HG03196 (cell line): ENCODE data around the gene KCNJ2.

Experiments
- ATAC-seq: cut with Tn5 transposase; IDR thresholded peaks from one replicate; pipeline ENCODE4 v1.9.1; 2021; ENCODE audit not compliant: unreplicated experiment

KCNJ2 gene

DNA sequence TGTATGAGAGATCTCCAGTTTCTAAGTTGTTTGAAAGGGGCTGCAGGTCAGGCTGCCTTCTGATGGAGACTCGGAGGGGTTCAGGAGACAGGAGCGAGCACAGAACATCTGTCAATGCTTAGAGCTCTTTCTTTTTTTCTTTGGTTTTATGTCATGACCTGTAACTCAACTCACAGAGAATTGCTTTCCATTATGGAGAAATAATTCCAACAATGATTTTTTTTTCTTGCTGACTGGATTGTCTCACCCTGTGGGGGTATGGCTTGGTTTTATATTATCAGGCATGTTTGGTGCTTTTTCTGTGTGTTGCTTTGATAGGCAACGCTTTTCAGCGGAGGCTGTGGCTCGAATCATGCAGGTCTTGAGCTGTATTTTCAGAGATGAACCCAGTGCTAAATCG is 10.7 kb upstream of the KCNJ2 start:
- no peak for ATAC-seq

DNA sequence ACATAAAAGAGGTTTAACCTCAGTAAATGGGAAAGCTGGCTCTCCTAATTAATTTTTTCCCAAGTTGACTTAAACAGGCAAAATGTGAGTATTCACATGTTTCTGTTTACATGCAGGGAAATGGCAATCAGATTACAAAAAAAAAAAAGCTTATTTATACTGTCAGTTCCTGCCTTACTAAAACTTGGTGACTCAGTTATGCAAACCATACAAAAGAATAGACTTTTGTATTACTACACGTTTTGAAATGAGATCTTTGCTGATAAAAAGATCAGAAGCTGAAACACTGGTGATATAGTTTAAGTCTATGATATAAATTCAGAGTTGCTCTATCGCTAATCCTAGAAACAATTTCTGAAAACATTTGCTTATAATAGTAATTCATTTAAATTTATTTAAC is 9.4 kb upstream of the KCNJ2 start:
- no peak for ATAC-seq

DNA sequence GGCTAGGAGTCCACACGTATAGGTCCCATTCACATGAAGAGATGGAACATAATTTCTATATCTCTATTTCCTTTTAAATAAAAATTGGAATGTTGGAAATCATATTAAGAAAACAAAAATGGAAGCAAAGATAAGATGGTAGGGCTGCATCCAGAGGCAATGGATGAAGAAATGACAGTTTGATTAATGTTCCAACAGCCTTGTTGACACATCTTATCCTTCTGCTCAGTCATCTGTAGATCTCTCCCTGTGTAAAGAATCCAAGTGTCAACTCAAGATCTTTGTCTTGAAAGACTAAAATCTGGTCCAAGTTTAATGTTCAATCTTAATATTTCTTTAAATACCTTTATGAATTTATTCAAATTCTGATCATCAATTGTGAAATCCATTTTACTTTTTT is 7.8 kb upstream of the KCNJ2 start:
- ATAC-seq, result no peak

DNA sequence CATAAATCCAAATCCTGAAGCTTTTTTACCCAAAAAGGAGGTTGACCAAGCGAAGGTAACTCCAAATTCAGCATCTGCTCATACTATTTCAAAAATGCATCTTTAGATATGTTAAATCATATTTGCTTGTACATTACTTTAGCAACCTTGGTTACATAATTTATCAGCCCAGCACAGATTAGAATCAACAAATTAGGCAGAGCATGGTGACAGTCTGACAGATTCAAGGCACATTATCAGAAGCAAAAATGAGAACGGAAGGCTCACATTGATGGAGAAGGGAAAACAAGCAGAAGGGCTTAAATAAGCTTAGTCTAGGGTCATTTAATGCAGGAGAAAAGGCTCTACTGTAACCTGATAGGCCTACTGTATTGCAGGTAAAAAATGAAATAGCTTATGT is 3.9 kb upstream of the KCNJ2 start:
- ATAC-seq, result no peak

- no peak for ATAC-seq
Measured at GRCh38 chr17:70166615-70167014, 2.7 kb upstream of the KCNJ2 start.

DNA sequence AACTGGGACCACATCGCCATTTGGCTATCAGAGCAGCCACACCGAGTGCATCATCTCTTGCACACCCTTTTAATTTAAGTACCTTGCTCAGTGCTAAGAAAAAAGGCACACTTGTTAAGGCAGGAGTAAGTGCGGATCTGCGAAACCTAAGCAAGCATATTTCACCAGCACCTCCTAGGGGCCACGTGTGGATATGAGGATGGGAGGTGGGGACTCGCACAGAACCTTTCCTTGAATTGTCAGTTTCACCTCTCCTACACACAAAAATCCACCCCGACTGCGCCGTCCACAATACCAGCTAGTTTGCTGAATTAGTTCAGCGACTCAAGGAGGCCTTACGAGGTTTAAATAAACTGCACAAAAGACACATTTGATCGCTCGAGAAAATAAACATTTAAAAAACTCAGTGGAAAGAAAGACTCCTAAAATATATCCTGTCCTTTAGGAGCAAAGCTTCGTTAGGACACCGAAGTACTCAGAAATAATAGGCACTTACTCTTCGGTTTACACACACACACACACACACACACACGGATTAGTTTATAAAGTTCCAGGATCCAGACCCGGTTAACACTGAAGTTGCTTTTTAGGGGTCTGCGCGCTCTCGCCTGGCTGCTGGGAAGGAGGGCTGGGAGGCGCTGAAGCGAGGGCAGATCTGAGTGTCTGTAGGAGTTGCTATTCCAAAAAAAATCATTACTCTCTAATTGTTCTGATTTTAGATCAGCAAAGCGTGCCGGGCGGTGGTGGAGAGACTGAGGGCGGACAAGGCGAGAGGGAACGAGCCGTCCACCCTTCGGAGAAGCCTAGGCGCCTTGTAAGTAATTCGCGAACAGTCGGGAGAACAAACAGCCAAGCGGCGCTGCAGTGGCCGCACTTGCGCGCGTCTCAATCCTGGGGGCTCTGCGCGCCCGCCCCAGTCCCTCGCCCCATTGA is 1.0 kb upstream of the KCNJ2 start:
- ATAC-seq, result no peak

- ATAC-seq, result no peak
Measured at GRCh38 chr17:70169709-70170597, 621 bp downstream of the KCNJ2 start.

DNA sequence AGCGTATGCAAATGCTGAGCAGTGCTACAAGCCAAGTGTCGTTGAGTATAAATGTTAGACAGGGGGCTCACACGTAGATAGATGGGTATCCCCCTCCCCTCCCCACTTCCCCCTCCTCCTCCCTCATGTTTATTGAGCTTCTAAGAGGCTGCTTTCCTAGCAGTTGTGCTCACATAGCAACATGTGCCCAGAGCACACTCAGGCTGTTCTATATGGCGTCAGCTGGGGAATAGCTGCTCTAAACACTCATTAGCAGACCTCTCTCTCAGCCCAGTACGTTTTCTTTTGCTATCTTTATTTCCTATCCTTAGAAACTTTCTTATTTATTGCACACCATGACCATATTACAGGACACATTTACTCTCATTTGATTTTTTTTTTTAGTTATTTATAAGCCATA is 1.8 kb downstream of the KCNJ2 start:
- ATAC-seq, result no peak

DNA sequence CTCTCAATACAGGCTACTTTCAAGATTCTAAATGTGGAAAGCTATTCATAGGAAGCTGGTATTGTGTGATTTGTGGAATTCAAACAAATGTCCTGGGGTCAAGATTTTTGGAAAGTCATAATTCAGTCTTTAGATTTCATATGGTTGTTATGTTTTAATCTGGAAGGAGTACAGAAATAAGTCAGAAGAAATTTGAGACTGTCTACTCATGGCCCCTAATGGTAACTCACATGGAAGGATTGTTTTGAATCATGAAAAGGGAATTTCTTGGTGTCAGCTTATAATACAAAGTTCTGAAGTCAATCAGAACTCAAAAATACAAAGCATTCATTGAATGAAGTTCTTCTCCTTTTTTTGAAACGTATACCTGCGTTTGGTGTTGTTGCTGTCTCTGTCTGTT is 3.1 kb downstream of the KCNJ2 start:
- ATAC-seq, result no peak

DNA sequence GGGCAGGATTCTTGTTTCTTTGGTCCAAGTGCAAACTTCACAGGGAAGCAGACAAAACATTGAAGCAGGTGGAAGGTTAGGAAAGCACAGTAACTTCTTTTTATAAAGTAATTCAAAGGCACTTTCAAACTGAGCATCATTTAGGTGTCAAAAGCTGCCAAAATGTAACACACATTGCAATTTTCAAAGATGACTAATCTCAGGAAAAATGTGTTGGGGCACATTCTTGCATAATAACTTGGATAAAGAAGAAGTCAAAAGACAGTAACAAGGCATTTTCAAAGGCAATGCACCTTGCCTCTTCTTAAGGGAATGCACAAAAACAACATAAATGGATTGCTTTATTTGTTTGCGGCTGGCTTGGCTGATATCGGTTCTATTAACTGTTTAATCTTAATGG is 3.6 kb downstream of the KCNJ2 start:
- ATAC-seq, result no peak

DNA sequence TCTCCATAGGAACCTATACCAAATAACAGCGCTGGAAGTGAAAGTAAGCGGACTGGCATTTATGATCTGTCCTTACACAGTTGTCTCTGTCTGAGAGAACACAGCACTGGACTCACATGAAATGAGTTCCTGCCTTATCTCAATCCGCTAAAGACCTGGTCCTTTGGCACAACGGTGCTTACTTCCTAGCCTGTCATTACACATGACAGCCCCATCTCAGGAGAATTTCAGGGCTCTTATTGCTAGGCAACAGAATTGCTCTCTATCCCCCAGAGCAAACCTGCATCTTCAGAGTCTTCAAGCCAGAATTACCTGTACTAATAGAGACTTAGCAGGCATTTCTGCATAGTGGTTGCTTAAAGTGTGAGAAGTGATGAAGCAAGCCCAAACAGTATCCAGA is 4.3 kb downstream of the KCNJ2 start:
- ATAC-seq, result no peak

- no peak for ATAC-seq
Measured at GRCh38 chr17:70181376-70181775, 12.0 kb downstream of the KCNJ2 start.

- ATAC-seq, result no peak
Measured at GRCh38 chr17:70181866-70182265, 12.5 kb downstream of the KCNJ2 start.

DNA sequence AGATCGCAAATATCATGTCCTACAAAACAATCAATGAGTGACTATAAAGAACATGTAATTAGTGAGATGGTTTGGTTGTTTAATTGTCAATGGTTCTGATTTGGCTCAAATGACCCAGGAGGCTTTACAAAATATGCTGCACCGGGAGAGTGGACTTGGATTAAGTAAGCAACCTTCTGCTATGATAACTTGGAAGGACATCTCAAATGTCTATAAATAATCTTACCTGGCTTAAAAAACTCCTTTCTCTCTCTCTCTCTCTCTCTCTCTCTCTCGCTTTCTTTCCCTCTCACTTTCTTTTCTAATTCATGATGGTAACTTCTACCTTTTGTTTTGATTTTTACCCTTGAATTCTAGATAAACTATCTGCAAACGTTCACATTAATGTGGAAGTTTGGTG is 14.2 kb downstream of the KCNJ2 start:
- no peak for ATAC-seq

- ATAC-seq, result no peak
Measured at GRCh38 chr17:70184207-70184606, 14.9 kb downstream of the KCNJ2 start.

- no peak for ATAC-seq
Measured at GRCh38 chr17:70184770-70185169, 15.4 kb downstream of the KCNJ2 start.

DNA sequence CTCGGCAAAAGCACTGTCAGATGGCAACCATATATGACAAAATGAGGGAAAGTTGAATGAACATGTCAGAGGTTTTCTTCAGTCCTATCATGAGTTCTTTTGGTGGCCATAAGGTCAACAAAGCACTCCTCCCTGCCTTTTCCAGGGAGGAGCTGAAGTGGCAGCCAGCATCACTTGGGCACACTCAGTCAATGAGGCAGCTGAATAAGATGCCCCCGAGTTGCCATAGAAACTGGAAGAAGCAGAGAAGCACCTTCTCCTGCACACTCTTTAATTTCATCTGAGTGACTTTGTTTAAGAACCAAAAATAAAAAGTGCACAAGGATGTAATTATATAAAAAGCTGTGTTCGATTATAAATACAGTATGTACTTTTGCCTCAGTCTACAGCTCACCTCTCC is 16.0 kb downstream of the KCNJ2 start:
- no peak for ATAC-seq

DNA sequence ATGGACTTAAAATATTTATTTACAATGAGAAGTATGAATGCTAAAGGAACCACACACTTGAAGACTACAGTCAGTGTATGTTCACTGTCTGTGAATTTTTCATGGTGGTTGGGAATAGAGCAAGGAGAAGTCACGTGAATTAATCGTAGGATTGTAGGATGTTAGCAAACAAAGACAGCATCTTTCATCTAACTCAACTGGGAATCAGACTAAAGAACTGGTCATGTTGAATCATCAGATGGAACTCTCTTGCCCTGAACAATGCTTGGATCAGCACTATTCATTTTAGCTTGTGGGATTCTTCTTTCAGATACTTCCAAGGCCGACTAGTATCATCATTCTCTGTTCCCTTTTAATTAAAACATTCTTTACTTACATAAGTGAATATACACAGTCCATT is 18.1 kb downstream of the KCNJ2 start:
- no peak for ATAC-seq

DNA sequence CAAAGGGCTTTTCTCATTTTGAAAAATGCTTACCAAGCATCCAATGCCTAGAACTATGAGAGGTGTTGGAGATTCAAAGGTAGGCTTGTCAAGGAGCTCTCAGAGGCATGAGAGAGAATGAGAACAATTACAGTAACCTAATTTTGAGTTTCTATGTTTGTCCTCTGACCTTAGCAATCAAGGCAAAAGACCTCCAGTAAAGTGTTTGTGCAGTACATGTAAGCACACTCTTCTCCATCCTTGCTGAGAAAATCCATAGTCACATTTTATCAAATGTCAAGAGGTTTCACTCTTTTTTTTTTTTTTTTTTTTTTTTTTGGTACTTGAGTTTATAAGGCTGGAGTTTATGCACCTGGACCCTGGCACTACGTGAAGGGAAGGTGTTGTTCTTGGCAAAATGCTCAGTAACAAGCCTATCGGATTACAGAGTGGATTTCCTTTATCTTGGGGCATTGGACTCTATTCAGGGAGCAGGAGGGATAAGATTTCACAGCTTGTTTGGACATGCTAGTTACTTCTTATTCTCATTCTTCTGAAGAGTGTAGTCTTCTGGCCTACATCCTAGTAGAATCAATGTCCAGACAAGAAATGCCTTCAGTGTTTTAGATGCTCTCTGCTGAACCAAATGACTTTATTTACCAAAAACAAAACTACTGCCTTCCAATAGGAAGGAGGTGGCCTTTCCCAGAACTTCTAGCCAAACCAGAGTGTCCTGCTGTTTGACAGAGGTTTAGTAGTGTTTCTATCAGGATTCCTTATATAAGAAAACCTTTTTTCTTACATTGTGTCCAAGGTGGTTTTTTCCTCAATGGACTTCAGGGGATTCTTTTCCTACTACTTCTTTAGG is 21.9 kb downstream of the KCNJ2 start:
- no peak for ATAC-seq

- no peak for ATAC-seq
Measured at GRCh38 chr17:70195091-70195490, 25.8 kb downstream of the KCNJ2 start.

DNA sequence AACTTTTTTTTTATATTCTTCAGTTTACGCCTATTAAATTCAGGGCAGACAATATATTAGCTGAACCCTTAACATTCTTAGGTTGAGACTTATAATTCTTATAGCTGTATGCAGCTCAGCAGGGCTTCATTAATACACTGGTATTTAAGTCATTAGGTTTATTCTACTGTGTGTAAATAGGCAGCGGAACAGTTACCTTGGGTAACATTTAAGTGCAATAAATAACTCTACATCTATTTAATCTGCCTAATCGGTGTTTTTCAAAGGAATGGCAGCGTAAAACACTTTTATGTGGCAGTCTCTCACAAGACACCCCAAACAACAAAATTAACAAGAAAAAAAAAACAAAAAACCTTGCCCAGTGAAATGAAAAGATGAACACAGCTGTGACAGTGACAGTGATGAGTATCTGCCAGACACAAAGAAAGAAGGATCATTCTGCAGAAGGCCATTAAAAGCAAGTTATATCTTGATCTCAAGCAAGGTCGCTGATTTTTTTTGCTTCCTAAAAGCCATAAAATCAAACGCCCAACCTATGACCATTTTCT is 32.6 kb downstream of the KCNJ2 start:
- no peak for ATAC-seq
